ELR (cell line): Measurements from ENCODE around the gene KATNAL1.

Experiments used
- DNase-seq: peaks from one replicate; pipeline ENCODE4 v3.0.0-alpha.2; 2015; ENCODE audit warnings: low read depth

Gene KATNAL1

GRCh38 chr13:30332456-30333143, 25.2 kb upstream of the KATNAL1 start:
- DNase-seq = no peak

GRCh38 chr13:30331331-30331771, 24.0 kb upstream of the KATNAL1 start:
- no peak for DNase-seq

- no peak for DNase-seq
These were observed 21.7 kb upstream of the KATNAL1 start for GRCh38 chr13:30329009-30329585.

GRCh38 chr13:30325668-30326067, 18.3 kb upstream of the KATNAL1 start:
- no peak for DNase-seq

- DNase-seq = no peak
These were observed 16.2 kb upstream of the KATNAL1 start for GRCh38 chr13:30323524-30323923.

- no peak for DNase-seq
These were observed 15.1 kb upstream of the KATNAL1 start for GRCh38 chr13:30322428-30322827.

GRCh38 chr13:30321256-30321655, 13.9 kb upstream of the KATNAL1 start:
- DNase-seq = no peak

- DNase-seq = no peak
These were observed 12.3 kb upstream of the KATNAL1 start for GRCh38 chr13:30319655-30320054.

- no peak for DNase-seq
These were observed 11.8 kb upstream of the KATNAL1 start for GRCh38 chr13:30319130-30319529.

- no peak for DNase-seq
These were observed 10.7 kb upstream of the KATNAL1 start for GRCh38 chr13:30318026-30318425.

GRCh38 chr13:30314562-30314961, 7.2 kb upstream of the KATNAL1 start:
- DNase-seq = no peak

GRCh38 chr13:30314069-30314468, 6.7 kb upstream of the KATNAL1 start:
- DNase-seq = no peak

GRCh38 chr13:30313311-30313710, 6.0 kb upstream of the KATNAL1 start:
- DNase-seq = no peak

GRCh38 chr13:30312904-30313303, 5.6 kb upstream of the KATNAL1 start:
- no peak for DNase-seq

GRCh38 chr13:30308548-30308947, 1.2 kb upstream of the KATNAL1 start:
- peak; percentile 52 for DNase-seq

GRCh38 chr13:30307971-30308290, 580 bp upstream of the KATNAL1 start:
- DNase-seq = no peak

GRCh38 chr13:30306762-30307193, 573 bp downstream of the KATNAL1 start:
- peak; percentile 96 for DNase-seq

- DNase-seq = no peak
These were observed 1.8 kb downstream of the KATNAL1 start for GRCh38 chr13:30305456-30305970.

GRCh38 chr13:30303269-30303668, 4.1 kb downstream of the KATNAL1 start:
- DNase-seq = peak; percentile 50

GRCh38 chr13:30301827-30302226, 5.5 kb downstream of the KATNAL1 start:
- DNase-seq = peak; percentile 55

GRCh38 chr13:30300596-30300995, 6.8 kb downstream of the KATNAL1 start:
- DNase-seq = peak; percentile 44

- DNase-seq = no peak
These were observed 7.6 kb downstream of the KATNAL1 start for GRCh38 chr13:30299786-30300185.

- no peak for DNase-seq
These were observed 12.2 kb downstream of the KATNAL1 start for GRCh38 chr13:30295116-30295515.

GRCh38 chr13:30294004-30294403, 13.3 kb downstream of the KATNAL1 start:
- no peak for DNase-seq
